Measurements from ENCODE around the gene INPP5A.
"Not testable (repeated sequence)": the region's sequence is repeated elsewhere in the genome, so short reads cannot be mapped to it uniquely, and the experiment has no call there.

The INPP5A gene

GRCh38 chr10:132595021-132595420, 57.4 kb downstream of the INPP5A start:
- DNase-seq (ENCODE audit: low read depth, low spot score) = no peak

GRCh38 chr10:132595854-132596253, 58.3 kb downstream of the INPP5A start:
- no peak for DNase-seq (ENCODE audit: low read depth, low spot score)

GRCh38 chr10:132596742-132597279, 59.2 kb downstream of the INPP5A start:
- no peak for DNase-seq (ENCODE audit: low read depth, low spot score)

DNA sequence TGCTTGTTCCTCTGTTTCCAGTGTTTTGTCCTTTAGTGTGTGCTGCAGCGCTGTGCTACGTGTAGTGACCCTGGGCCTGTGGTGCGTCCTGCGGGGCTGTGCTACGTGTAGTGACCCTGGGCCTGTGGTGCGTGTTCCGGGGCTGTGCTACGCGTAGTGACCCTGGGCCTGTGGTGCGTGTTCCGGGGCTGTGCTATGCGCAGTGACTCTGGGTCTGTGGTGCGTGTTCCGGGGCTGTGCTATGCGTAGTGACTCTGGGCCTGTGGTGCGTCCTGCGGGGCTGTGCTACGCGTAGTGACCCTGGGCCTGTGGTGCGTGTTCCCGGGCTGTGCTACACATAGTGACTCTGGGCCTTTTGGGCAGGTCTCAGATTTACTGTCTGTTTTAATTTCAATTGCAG, 60.1 kb downstream of the INPP5A start:
- no peak for DNase-seq (ENCODE audit: low read depth, low spot score)

- DNase-seq (ENCODE audit: low read depth, low spot score) = not testable (repeated sequence)
Observed at GRCh38 chr10:132599023-132599618, 61.5 kb downstream of the INPP5A start.

GRCh38 chr10:132599732-132600131, 62.1 kb downstream of the INPP5A start:
- no peak for DNase-seq (ENCODE audit: low read depth, low spot score)

- no peak for DNase-seq (ENCODE audit: low read depth, low spot score)
Observed at GRCh38 chr10:132600416-132600815, 62.8 kb downstream of the INPP5A start.

- DNase-seq (ENCODE audit: low read depth, low spot score) = no peak
Observed at GRCh38 chr10:132601567-132601966, 64.0 kb downstream of the INPP5A start.

- no peak for DNase-seq (ENCODE audit: low read depth, low spot score)
Observed at GRCh38 chr10:132602614-132603013, 65.0 kb downstream of the INPP5A start.

- DNase-seq (ENCODE audit: low read depth, low spot score) = no peak
Observed at GRCh38 chr10:132603851-132604533, 66.4 kb downstream of the INPP5A start.

GRCh38 chr10:132604686-132605085, 67.1 kb downstream of the INPP5A start:
- no peak for DNase-seq (ENCODE audit: low read depth, low spot score)

- no peak for DNase-seq (ENCODE audit: low read depth, low spot score)
Observed at GRCh38 chr10:132605390-132605789, 67.8 kb downstream of the INPP5A start.

DNA sequence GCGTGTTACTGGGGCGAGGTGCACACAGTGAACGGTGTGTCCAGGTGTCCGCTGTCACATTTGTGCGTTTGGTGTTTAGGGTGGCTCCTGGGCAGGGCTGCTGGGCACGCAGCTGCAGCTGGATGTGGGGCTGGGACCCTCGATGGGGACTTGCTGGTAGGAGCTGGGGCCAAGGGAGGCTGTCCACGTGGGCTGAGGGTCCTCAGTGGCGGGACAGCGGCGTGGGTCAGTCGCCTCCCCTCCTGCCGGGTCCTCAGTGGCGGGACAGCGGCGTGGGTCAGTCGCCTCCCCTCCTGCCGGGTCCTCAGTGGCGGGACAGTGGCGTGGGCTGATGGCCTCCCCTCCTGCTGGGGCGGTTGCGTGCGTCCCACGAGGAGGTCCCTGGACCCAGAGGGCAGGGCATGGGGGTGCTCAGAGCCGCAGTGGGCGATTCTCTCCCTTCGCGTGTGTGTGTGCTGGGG, 68.5 kb downstream of the INPP5A start:
- DNase-seq (ENCODE audit: low read depth, low spot score) = no peak

DNA sequence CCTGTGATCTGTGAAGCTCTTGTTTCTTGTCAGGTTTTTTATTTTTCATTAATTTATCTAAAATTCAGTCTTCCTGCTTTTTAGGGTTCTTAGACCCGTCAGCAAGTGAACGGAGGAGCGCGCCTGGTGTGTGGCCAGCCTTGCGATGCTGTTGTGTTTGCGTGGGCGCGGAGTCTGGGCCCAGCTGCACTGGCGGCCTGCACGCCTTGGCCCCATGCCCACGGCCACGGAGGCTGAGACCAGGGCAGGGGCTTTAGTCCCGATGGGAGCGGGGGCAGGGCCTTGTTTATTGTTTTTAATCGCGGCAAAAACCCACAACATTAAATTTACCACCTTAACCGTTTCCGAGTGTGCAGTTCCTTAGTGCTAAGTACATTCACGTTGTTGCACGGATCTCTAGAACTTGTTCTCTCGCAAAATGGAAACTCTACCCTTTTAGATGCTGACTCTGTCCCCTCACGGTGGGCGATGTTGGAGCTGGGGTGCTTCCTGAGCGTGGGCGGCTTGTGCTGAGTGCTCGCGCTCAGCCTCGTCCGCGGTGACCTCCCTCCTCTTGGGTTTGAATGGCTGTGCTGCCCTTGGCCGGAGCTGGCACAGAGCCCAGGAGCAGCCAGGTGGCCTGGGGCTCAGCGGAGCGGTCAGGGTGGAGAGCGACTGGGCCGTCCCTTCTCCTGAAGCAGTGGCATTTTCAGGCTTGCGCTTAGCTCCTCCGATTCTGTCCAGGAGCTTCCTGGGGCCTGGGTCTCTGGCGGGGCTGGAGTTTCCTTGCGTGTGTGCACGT, 69.1 kb downstream of the INPP5A start:
- DNase-seq (ENCODE audit: low read depth, low spot score) = no peak

DNA sequence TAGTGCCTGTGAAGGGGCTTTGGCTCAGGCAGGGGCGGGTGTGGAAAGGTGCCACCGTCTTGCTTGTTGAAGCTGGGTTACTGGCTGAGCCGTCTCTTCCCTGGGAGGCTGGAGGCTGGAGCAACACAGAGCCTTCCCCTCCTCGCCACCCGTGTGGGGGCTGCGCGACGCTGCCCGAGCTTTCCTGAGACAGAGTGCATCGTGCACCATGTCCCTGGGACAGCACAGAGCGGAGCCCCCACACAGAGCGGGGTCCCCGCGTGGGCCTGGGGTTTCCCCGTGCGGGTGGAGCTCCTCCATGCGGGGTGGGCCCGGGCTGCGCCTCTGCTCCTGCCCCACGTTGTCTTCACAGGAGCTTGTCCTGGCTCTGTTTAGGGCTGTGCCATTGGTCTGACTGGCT, 69.9 kb downstream of the INPP5A start:
- no peak for DNase-seq (ENCODE audit: low read depth, low spot score)

DNA sequence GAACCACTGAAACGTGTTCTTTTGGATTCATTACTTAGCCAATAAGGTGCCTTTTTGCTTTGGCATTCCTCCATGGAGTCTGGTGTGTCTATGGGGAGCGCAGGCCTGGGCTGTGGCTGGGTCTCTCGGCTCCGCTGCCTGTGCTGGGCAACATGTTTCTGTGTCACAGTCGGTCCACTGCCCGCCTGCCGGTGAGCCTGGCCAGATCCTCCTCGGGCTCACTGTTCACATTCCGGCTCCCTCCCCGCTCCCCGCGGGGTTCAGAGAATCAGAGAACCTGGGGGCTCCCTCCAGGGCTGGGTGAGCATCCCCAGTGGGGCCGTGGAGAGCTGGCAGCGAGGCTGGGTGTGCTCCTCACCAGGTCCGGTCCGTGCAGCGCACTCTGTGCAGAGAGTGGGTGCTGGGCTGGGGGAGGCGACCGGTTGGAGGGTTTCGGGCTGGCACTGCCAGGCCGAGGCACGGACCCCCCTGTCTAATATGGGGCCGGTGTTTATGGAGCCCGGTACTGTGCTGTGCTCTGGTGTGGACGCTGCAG, 70.4 kb downstream of the INPP5A start:
- DNase-seq (ENCODE audit: low read depth, low spot score) = no peak

DNA sequence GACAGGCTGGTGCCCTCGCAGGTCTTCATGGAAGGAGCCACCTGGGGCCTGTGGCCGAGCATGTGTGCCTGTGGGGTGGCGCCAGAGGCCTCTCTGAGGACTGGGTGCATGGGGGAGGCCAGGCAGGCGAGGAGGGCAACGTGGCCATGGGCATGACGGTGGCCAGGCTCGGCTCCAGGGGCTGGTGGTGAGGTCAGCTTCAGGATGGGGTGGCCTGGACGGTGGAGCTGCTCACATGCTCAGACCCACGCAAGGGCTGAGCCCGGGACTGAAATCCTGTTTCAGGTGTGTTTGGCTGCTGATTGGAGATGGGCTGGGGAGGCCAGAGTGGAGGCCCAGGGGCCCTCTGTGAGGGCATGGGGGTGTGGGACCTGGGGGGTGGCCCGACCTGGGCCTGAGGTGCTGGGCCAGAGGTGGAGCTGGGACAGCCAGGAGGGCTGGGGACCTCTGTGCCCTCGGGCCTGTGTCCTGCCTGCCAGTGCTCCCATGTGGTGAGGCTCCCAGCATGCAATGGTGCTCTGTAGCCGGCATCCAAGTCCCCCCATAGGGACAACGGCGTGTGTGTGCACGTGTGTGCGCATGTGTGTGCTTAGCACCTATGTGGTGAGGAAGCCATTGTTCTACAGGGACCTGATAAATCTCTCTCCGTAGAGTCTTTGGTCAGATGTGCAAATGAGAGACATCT, 71.1 kb downstream of the INPP5A start:
- no peak for DNase-seq (ENCODE audit: low read depth, low spot score)

DNA sequence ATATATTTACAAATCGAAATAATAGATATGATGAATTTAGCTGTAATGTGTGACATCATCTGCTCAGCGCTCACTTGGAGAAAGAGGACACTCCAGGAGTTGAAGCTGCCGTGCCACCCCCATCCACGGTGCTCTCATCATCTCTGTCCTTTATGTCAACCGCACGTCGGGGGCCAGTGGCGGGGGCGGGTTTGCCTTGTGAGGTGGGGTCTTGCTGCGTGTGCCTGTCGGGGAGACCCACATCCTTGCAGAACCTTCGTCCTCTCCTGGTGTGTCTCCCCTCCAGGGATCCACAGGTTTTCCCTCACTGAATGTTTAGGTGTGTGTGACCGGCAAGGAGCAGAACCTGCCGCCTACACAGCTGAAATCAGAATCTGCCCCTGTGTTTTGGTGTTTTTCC, 71.6 kb downstream of the INPP5A start:
- no peak for DNase-seq (ENCODE audit: low read depth, low spot score)

- no peak for DNase-seq (ENCODE audit: low read depth, low spot score)
Observed at GRCh38 chr10:132610071-132610701, 72.6 kb downstream of the INPP5A start.

DNA sequence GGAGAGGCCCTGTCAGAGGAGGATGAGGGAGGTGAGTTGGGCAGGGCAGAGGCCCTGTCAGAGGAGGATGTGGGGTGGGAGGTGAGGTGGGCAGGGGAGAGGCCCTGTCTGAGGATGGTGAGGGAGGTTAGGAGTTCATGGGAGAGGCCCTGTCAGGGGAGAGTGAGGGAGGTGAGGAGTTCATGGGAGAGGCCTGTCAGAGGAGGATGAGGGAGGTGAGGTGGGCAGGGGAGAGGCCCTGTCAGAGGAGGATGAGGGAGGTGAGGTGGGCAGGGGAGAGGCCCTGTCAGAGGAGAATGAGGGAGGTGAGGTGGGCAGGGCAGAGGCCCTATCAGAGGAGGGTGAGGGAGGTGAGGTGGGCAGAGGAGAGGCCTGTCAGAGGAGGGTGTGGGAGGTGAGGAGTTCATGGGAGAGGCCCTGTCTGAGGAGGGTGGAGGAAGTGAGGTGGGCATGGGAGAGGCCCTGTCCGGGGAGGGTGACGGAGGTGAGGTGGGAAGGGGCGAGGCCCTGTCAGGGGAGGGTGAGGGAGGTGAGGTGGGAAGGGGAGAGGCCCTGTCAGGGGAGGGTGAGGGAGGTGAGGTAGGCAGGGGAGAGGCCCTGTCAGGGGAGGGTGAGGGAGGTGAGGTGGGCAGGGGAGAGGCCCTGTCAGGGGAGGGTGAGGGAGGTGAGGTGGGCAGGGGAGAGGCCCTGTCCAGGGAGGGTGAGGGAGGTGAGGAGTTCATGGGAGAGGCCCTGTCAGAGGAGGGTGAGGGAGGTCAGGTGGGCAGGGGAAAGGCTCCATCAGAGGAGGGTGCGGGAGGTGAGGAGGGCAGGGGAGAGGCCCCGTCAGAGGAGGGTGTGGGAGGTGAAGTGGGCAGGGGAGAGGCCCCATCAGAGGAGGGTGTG, 73.7 kb downstream of the INPP5A start:
- DNase-seq (ENCODE audit: low read depth, low spot score) = no peak
